Measurements from ENCODE around the gene SOX5. TPM values are rescaled to one million over a fixed set of nuclear protein-coding genes. Genes with fewer than 3 reads are reported as not detected.

SOX5 gene
- total and polyA plus RNA-seq, 3 donors from 2014 or later: 26.0 to 93.3 (median 29.2) TPM

GRCh38 chr12:23655112-23655511 is 294.4 kb downstream of the SOX5 start:
- DNase-seq: no peak
- no peaks in the 10 kb centered on the region for H3K9me3 ChIP-seq
- TF ChIP-seq POLR2A (IDR thresholded peaks at IDR 0.05) (no peak), CTCF (IDR thresholded peaks at IDR 0.05) (no peak)
- H3K36me3 ChIP-seq (ENCODE audit: low read depth, missing control alignments): no peaks in the 10 kb centered on the region
- 74 to 96% methylated on average over 4 of the region's 4 CpGs for WGBS, 2 donors
- intact Hi-C loops (cut with DNase I; ENCODE audit: low total_unique reads): no loop called here
- no peaks in the 10 kb centered on the region for H3K27me3 ChIP-seq
- H3K27ac ChIP-seq: no peak overlapping the region
- H3K4me3 ChIP-seq: no peak overlapping the region
- H3K4me1 ChIP-seq: no peaks in the 10 kb centered on the region

GRCh38 chr12:23648546-23648945 is 300.9 kb downstream of the SOX5 start:
- intact Hi-C loops (cut with DNase I; ENCODE audit: low total_unique reads): no loop called here
- 92 to 97% methylated on average over 1 of the region's 1 CpG for WGBS, 2 donors
- Histone ChIP-seq H3K36me3 (ENCODE audit: low read depth, missing control alignments) (no peaks in the 10 kb centered on the region), H3K9me3 (no peaks in the 10 kb centered on the region), H3K4me1 (no peaks in the 10 kb centered on the region), H3K27me3 (no peaks in the 10 kb centered on the region), H3K4me3 (no peak overlapping the region), H3K27ac (no peak overlapping the region)
- TF ChIP-seq CTCF (IDR thresholded peaks at IDR 0.05) (no peak), POLR2A (IDR thresholded peaks at IDR 0.05) (no peak)
- no peak for DNase-seq

- intact Hi-C loops (cut with DNase I; ENCODE audit: low total_unique reads): no loop called here
Observed at GRCh38 chr12:23640754-23641153, 308.7 kb downstream of the SOX5 start.

GRCh38 chr12:23634344-23634743 is 315.1 kb downstream of the SOX5 start:
- no peak for TF ChIP-seq CTCF (IDR thresholded peaks at IDR 0.05)
- no peak for TF ChIP-seq POLR2A (IDR thresholded peaks at IDR 0.05)
- Histone ChIP-seq H3K27ac (no peak overlapping the region), H3K4me1 (no peaks in the 10 kb centered on the region), H3K9me3 (no peaks in the 10 kb centered on the region), H3K4me3 (no peak overlapping the region), H3K36me3 (ENCODE audit: low read depth, missing control alignments) (no peaks in the 10 kb centered on the region), H3K27me3 (no peaks in the 10 kb centered on the region)
- no peak for DNase-seq
- intact Hi-C loops (cut with DNase I; ENCODE audit: low total_unique reads): no loop called here
- WGBS, 2 donors: 79 to 93% methylated on average over 2 of the region's 2 CpGs

More at GRCh38 chr12:23640754-23641153, 308.7 kb downstream of the SOX5 start:
- Histone ChIP-seq H3K4me3 (no peak overlapping the region), H3K4me1 (no peaks in the 10 kb centered on the region), H3K27ac (no peak overlapping the region), H3K36me3 (ENCODE audit: low read depth, missing control alignments) (no peaks in the 10 kb centered on the region), H3K27me3 (no peaks in the 10 kb centered on the region), H3K9me3 (no peaks in the 10 kb centered on the region)
- TF ChIP-seq CTCF (IDR thresholded peaks at IDR 0.05) (no peak), POLR2A (IDR thresholded peaks at IDR 0.05) (no peak)
- WGBS, 2 donors: 81 to 83% methylated on average over 4 of the region's 4 CpGs
- DNase-seq: no peak

- no peaks in the 10 kb centered on the region for H3K36me3 ChIP-seq (ENCODE audit: low read depth, missing control alignments)
- intact Hi-C loops (cut with DNase I; ENCODE audit: low total_unique reads): no loop called here
- DNase-seq: no peak
- TF ChIP-seq POLR2A (IDR thresholded peaks at IDR 0.05): no peak
- WGBS, 2 donors: 76 to 78% methylated on average over 4 of the region's 4 CpGs
- no peak overlapping the region for H3K27ac ChIP-seq
- no peak overlapping the region for H3K4me3 ChIP-seq
- no peaks in the 10 kb centered on the region for H3K27me3 ChIP-seq
- no peaks in the 10 kb centered on the region for H3K4me1 ChIP-seq
- no peaks in the 10 kb centered on the region for H3K9me3 ChIP-seq
Observed at GRCh38 chr12:23631786-23632377, 317.6 kb downstream of the SOX5 start.
